HepG2 (cell line): ENCODE data around the gene PRR30. TPM values are rescaled to one million over a fixed set of nuclear protein-coding genes. Genes with fewer than 3 reads are reported as not detected.
A peak's percentile ranks its signal among the peaks of the same experiment; 100 is the strongest.

Experiments used
- AGO1 ChIP-seq: fragments of 200-400 bp; formaldehyde crosslinking; IDR thresholded peaks from 2 replicates; pipeline ENCODE4 v1.6.1; 2017; ENCODE audit warnings: mild to moderate bottlenecking, low read depth, low read length, moderate library complexity; ENCODE audit not compliant: poor library complexity, severe bottlenecking
- ATF5 ChIP-seq: sonication (generic); formaldehyde crosslinking; IDR thresholded peaks from 2 replicates; pipeline ENCODE4 v1.4.0; 2020; ENCODE audit warnings: mild to moderate bottlenecking, low read depth, missing genetic modification reagents
- BHLHE40 ChIP-seq: IDR thresholded peaks from 2 replicates; pipeline ENCODE4 v1.6.1; 2011; ENCODE audit warnings: low read length, improper control_type of control experiment
- CAMTA2 ChIP-seq: sonication (generic); formaldehyde crosslinking; IDR thresholded peaks from 2 replicates; pipeline ENCODE4 v1.4.0; 2020; ENCODE audit warnings: mild to moderate bottlenecking, missing genetic modification reagents, borderline replicate concordance
- DPF2 ChIP-seq: sonication (generic); formaldehyde crosslinking; IDR thresholded peaks from 2 replicates; pipeline ENCODE4 v1.4.0; 2020; ENCODE audit warnings: mild to moderate bottlenecking, low read depth, missing genetic modification reagents, borderline replicate concordance
- ETV5 ChIP-seq: IDR thresholded peaks from 2 replicates; pipeline ENCODE4 v1.6.1; 2018; ENCODE audit warnings: missing biosample characterization, missing genetic modification reagents, inconsistent platforms, borderline replicate concordance
- FOSL1 ChIP-seq: sonication (generic); formaldehyde crosslinking; IDR thresholded peaks from 2 replicates; pipeline ENCODE4 v1.9.0; 2021; ENCODE audit warnings: missing genetic modification reagents, borderline replicate concordance
- HMG20B ChIP-seq: conservative IDR thresholded peaks from 2 replicates; pipeline ENCODE4 v1.6.1; 2016; ENCODE audit warnings: missing genetic modification reagents, missing compliant biosample characterization
- HOMEZ ChIP-seq: IDR thresholded peaks from 2 replicates; pipeline ENCODE4 v1.6.1; 2016; ENCODE audit warnings: low read depth
- HOXA9 ChIP-seq: sonication (generic); formaldehyde crosslinking; IDR thresholded peaks from 2 replicates; pipeline ENCODE4 v1.8.1; 2022; ENCODE audit warnings: missing genetic modification reagents, mild to moderate bottlenecking, moderate library complexity, borderline replicate concordance
- ISL2 ChIP-seq: sonication (generic); formaldehyde crosslinking; IDR thresholded peaks from 2 replicates; pipeline ENCODE4 v1.5.0; 2020; ENCODE audit warnings: missing genetic modification reagents
- KAT7 ChIP-seq: IDR thresholded peaks from 2 replicates; pipeline ENCODE4 v1.6.1; 2018; ENCODE audit warnings: borderline replicate concordance, missing compliant biosample characterization
- PCBP2 ChIP-seq: fragments of 200-400 bp; formaldehyde crosslinking; optimal IDR thresholded peaks from 2 replicates; pipeline ENCODE3; 2018; ENCODE audit warnings: low read length, low read depth; ENCODE audit not compliant: poor library complexity, severe bottlenecking
- PITX1 ChIP-seq: sonication (generic); formaldehyde crosslinking; IDR thresholded peaks from 2 replicates; pipeline ENCODE4 v1.5.1; 2020; ENCODE audit warnings: mild to moderate bottlenecking, missing genetic modification reagents
- POGZ ChIP-seq: sonication (generic); formaldehyde crosslinking; IDR thresholded peaks from 2 replicates; pipeline ENCODE4 v1.4.0; 2020; ENCODE audit warnings: mild to moderate bottlenecking, missing genetic modification reagents
- TGIF2 ChIP-seq: IDR thresholded peaks from 2 replicates; pipeline ENCODE4 v1.6.1; 2016; ENCODE audit warnings: control low read depth, missing compliant biosample characterization
- ZFP41 ChIP-seq: sonication (generic); formaldehyde crosslinking; IDR thresholded peaks from 2 replicates; pipeline ENCODE4 v1.4.0; 2020; ENCODE audit warnings: mild to moderate bottlenecking, missing genetic modification reagents, borderline replicate concordance
- ZNF24 ChIP-seq: fragments of 450-650 bp; IDR thresholded peaks from 2 replicates; pipeline ENCODE4 v1.6.1; 2017; ENCODE audit warnings: antibody characterized with exemption, mild to moderate bottlenecking
- ZNF264 ChIP-seq: sonication (generic); formaldehyde crosslinking; IDR thresholded peaks from 2 replicates; pipeline ENCODE4 v1.4.0; 2020; ENCODE audit warnings: missing genetic modification reagents
- ZNF337 ChIP-seq: sonication (generic); formaldehyde crosslinking; IDR thresholded peaks from 2 replicates; pipeline ENCODE4 v1.5.1; 2020; ENCODE audit warnings: missing genetic modification reagents, low read depth, mild to moderate bottlenecking, borderline replicate concordance
- ZNF501 ChIP-seq: sonication (generic); formaldehyde crosslinking; IDR thresholded peaks from 2 replicates; pipeline ENCODE4 v1.5.1; 2020; ENCODE audit warnings: mild to moderate bottlenecking, moderate library complexity, missing genetic modification reagents
- polyA plus RNA-seq, 8 experiments: library from polyadenylated mRNA; depleted of rRNA in 3 of 8; stranded (reverse) in 7 of 8; unstranded in 1 of 8; fragments of >200 nt; fragmentation: Illumina TruSeq in 4 of 8; extraction: Trizol in 4 of 8; gene quantifications; 2 replicates each; pipeline versions ENCODE4 v1.2.1 to v1.2.3, GENCODE V29; 2011 to 2016; ENCODE audit warnings: low read depth in 4 of 8, missing spikeins in 1 of 8, mixed read lengths in 1 of 8; ENCODE audit not compliant: insufficient read depth in 1 of 8
- total RNA-seq, 5 experiments: library from RNA; depleted of rRNA; stranded (reverse); fragments of >200 nt; fragmentation: Illumina TruSeq; extraction: Trizol; gene quantifications; 2 replicates each; pipeline ENCODE4 v1.2.3, GENCODE V29; 2016; ENCODE audit warnings: low read depth in 1 of 5
- TF ChIP-seq, protein P1 (sequence below): sonication (generic); formaldehyde crosslinking; IDR thresholded peaks from 2 replicates; pipeline ENCODE4 v1.4.0; 2020; ENCODE audit warnings: low read depth, mild to moderate bottlenecking, missing genetic modification reagents
- TF ChIP-seq, protein P2 (sequence below): sonication (generic); formaldehyde crosslinking; IDR thresholded peaks from 2 replicates; pipeline ENCODE4 v1.4.0; 2020; ENCODE audit warnings: missing genetic modification reagents, borderline replicate concordance

PRR30 gene
- total and polyA plus RNA-seq, 2 of the 13 experiments (the other 11 are each of a cell fraction or from before 2014, with no cell fraction given), result not detected

DNA sequence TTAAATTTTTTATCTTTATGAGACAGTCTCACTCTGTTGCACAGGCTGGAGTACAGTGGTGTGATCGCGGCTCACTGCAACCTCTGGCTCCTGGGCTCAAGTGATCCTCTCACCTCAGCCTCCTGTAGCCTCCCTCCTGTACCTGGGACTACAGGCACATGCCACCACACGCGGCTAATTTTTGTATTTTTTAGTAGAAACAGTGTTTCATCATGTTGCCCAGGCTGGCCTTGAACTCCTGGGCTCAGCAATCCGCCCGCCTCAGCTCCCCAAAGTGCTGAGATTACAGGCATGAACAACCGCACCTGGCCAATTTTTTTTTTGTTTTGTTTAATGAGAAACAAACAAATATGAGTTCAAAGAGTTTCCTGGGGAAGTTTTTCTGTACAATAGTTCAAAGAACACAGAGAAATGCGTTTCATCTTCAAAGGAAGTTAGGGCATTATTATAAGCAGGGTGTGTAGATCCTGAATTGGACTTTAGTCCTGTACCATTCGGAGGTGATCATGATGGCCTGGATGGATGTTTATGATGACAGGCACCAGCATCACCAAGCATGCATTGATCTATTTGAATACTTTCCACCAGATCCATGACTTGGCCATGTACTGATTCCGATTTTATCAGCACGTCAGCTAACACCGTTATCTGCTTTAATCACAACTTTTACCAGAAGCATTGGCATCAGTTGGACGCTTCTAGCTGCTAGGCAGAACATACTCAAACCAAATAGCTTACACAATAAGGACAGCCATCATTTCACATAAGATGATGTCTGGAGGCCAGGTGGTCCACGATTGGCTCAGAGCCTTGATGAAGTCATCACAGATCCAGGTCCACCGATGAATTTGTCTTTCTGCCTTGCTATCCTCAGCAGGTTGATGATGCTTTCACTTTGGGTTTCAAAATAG is 38.5 kb upstream of the PRR30 start (continued):
- TF ChIP-seq, protein P1, sequence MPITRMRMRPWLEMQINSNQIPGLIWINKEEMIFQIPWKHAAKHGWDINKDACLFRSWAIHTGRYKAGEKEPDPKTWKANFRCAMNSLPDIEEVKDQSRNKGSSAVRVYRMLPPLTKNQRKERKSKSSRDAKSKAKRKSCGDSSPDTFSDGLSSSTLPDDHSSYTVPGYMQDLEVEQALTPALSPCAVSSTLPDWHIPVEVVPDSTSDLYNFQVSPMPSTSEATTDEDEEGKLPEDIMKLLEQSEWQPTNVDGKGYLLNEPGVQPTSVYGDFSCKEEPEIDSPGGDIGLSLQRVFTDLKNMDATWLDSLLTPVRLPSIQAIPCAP (CRISPR knock-in tag), result peak; percentile 63; the same call in 1 of the 2 replicates
- TF ChIP-seq ZNF24 (peak; percentile 26; the same call in 1 of the 2 replicates), TGIF2 (peak; percentile 94), HOXA9 (CRISPR knock-in tag) (peak; percentile 91), HOMEZ (peak; percentile 73), CAMTA2 (CRISPR knock-in tag) (no peak), DPF2 (CRISPR knock-in tag) (peak; percentile 82), AGO1 (no peak), ZFP41 (CRISPR knock-in tag) (peak; percentile 79; the same call in 1 of the 2 replicates), HMG20B (CRISPR knock-in tag) (peak; percentile 85; the same call in 1 of the 2 replicates), ETV5 (CRISPR knock-in tag) (peak; percentile 89; the same call in 1 of the 2 replicates), PITX1 (CRISPR knock-in tag) (peak; percentile 91), ZNF264 (CRISPR knock-in tag) (peak; percentile 91), ATF5 (CRISPR knock-in tag) (no peak), PCBP2 (no peak), FOSL1 (CRISPR knock-in tag) (peak; percentile 46; the same call in 1 of the 2 replicates), ZNF501 (CRISPR knock-in tag) (peak; percentile 79; the same call in 1 of the 2 replicates), ISL2 (peak; percentile 98), POGZ (CRISPR knock-in tag) (peak; percentile 87), KAT7 (CRISPR knock-in tag) (0 out of 2 replicates have a peak, but pooled peaks have one; percentile 16), BHLHE40 (peak; percentile 44; the same call in 1 of the 2 replicates), ZNF337 (CRISPR knock-in tag) (no peak)
- TF ChIP-seq, protein P2, sequence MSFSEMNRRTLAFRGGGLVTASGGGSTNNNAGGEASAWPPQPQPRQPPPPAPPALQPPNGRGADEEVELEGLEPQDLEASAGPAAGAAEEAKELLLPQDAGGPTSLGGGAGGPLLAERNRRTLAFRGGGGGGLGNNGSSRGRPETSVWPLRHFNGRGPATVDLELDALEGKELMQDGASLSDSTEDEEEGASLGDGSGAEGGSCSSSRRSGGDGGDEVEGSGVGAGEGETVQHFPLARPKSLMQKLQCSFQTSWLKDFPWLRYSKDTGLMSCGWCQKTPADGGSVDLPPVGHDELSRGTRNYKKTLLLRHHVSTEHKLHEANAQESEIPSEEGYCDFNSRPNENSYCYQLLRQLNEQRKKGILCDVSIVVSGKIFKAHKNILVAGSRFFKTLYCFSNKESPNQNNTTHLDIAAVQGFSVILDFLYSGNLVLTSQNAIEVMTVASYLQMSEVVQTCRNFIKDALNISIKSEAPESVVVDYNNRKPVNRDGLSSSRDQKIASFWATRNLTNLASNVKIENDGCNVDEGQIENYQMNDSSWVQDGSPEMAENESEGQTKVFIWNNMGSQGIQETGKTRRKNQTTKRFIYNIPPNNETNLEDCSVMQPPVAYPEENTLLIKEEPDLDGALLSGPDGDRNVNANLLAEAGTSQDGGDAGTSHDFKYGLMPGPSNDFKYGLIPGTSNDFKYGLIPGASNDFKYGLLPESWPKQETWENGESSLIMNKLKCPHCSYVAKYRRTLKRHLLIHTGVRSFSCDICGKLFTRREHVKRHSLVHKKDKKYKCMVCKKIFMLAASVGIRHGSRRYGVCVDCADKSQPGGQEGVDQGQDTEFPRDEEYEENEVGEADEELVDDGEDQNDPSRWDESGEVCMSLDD, result peak; percentile 88
